Glomerular visceral epithelial cell (primary cell): Measurements from ENCODE around the gene FNDC11.
"Not testable (repeated sequence)": the region's sequence is repeated elsewhere in the genome, so short reads cannot be mapped to it uniquely, and the experiment has no call there.

Source experiments
- DNase-seq: peaks from one replicate; pipeline ENCODE4 v3.0.0-alpha.2; 2016; ENCODE audit errors: extremely low spot score

Gene FNDC11

GRCh38 chr20:63553251-63553932, 567 bp upstream of the FNDC11 start:
- peak; percentile 84 for DNase-seq

GRCh38 chr20:63554361-63555278, 661 bp downstream of the FNDC11 start:
- DNase-seq: no peak

GRCh38 chr20:63555661-63556381, 1.9 kb downstream of the FNDC11 start:
- DNase-seq: no peak

- DNase-seq: no peak
Observed at GRCh38 chr20:63556873-63557478, 3.0 kb downstream of the FNDC11 start.

GRCh38 chr20:63557481-63557891, 3.5 kb downstream of the FNDC11 start:
- DNase-seq: no peak

GRCh38 chr20:63558804-63559484, 5.0 kb downstream of the FNDC11 start:
- no peak for DNase-seq

GRCh38 chr20:63559485-63560332, 5.8 kb downstream of the FNDC11 start:
- not testable (repeated sequence) for DNase-seq

GRCh38 chr20:63560333-63560805, 6.4 kb downstream of the FNDC11 start:
- no peak for DNase-seq

GRCh38 chr20:63560856-63561609, 7.1 kb downstream of the FNDC11 start:
- DNase-seq: no peak

- no peak for DNase-seq
Observed at GRCh38 chr20:63561624-63562396, 7.9 kb downstream of the FNDC11 start.

- DNase-seq: no peak
Observed at GRCh38 chr20:63562461-63563224, 8.7 kb downstream of the FNDC11 start.

- no peak for DNase-seq
Observed at GRCh38 chr20:63563225-63563935, 9.4 kb downstream of the FNDC11 start.

- DNase-seq: no peak
Observed at GRCh38 chr20:63564036-63564810, 10.3 kb downstream of the FNDC11 start.

GRCh38 chr20:63565021-63565698, 11.2 kb downstream of the FNDC11 start:
- DNase-seq: no peak

GRCh38 chr20:63565699-63566335, 11.9 kb downstream of the FNDC11 start:
- DNase-seq: no peak
